K562 (cell line): ENCODE data around the gene PGF. TPM values are rescaled to one million over a fixed set of nuclear protein-coding genes. Genes with fewer than 3 reads are reported as not detected.

Experiments used
- ATAC-seq: fragments of 200-7000 bp; cut with Tn5 transposase; 3 replicates; pipeline ENCODE4 v1.9.1; 2020; ENCODE audit warnings: moderate library complexity
- BruUV-seq: library from RNA; stranded (reverse); fragments of 400-500 nt; replicated peaks from 2 replicates; lab custom pipeline; 2021; lab: Mats Ljungman, UMichigan
- CTCF ChIA-PET: fragments of 300-600 bp; formaldehyde crosslinking; extraction: SDS; loops from one replicate; lab custom pipeline; 2021; ENCODE audit warnings: low intra/inter-chr PET ratio; lab: Yijun Ruan, JAX
- POLR2A ChIA-PET: fragments of 300-600, 350-650 bp; sonication (Branson Sonifier 250); formaldehyde crosslinking; extraction: SDS; loops from one replicate; lab custom pipeline; 2021; ENCODE audit warnings: antibody characterized with exemption, inconsistent platforms; lab: Yijun Ruan, JAX
- DNase-seq, 4 experiments: peaks; one replicate each; pipeline versions ENCODE4 v3.0.0 to v3.0.0-alpha.2; 2011 to 2018; ENCODE audit warnings: low spot score in 3 of 4, mixed read lengths in 3 of 4; ENCODE audit errors: extremely low read depth in 1 of 4
- FAIRE-seq: peaks from 2 replicates; lab custom pipeline; 2011; peaks lifted over from hg19 to GRCh38; lab: Jason Lieb, UNC
- H2AFZ ChIP-seq: 2 replicates; pipeline ENCODE4 v1.6.0; 2011; ENCODE audit warnings: low read depth, low read length, control low read depth, inconsistent platforms
- H3K27ac ChIP-seq: fragments of 200-600 bp; 3 replicates; pipeline ENCODE4 v1.8.0; 2011; ENCODE audit warnings: low read depth, mild to moderate bottlenecking, control low read depth, inconsistent platforms, low read length, moderate library complexity, mixed read lengths; ENCODE audit errors: extremely low read depth
- H3K27me3 ChIP-seq, 2 experiments: fragments of 300-600 bp in 1 of 2; 2 replicates in 1 of 2; 3 replicates in 1 of 2; pipeline versions ENCODE4 v1.6.0 to v1.8.0; 2011; ENCODE audit warnings: inconsistent platforms in 2 of 2, low read length in 2 of 2, mild to moderate bottlenecking in 1 of 2, mixed read lengths in 1 of 2, moderate library complexity in 1 of 2; ENCODE audit not compliant: control insufficient read depth in 2 of 2, insufficient read depth in 2 of 2
- H3K36me3 ChIP-seq: fragments of 300-600 bp; 3 replicates; pipeline ENCODE4 v1.8.0; 2011; ENCODE audit warnings: mild to moderate bottlenecking, low read length, inconsistent platforms; ENCODE audit not compliant: control insufficient read depth, insufficient read depth
- H3K4me1 ChIP-seq, 2 experiments: fragments of 200-600 bp in 1 of 2; replicated peaks in 1 of 2; 2 replicates in 1 of 2; 3 replicates in 1 of 2; pipeline versions ENCODE4 v1.5.1 to v1.8.0; 2011; ENCODE audit warnings: inconsistent platforms in 2 of 2, low read length in 2 of 2, mild to moderate bottlenecking in 1 of 2, mixed read lengths in 1 of 2, moderate library complexity in 1 of 2; ENCODE audit not compliant: control insufficient read depth in 2 of 2, insufficient read depth in 2 of 2
- H3K4me2 ChIP-seq: 2 replicates; pipeline ENCODE4 v1.6.1; 2011; ENCODE audit warnings: low read length, control low read depth, inconsistent platforms, mixed read lengths; ENCODE audit not compliant: insufficient read depth
- H3K4me3 ChIP-seq: fragments of 200-600 bp; sonication (generic), shearing (Covaris generic); 2 replicates; pipeline ENCODE4 v1.5.1; 2016; ENCODE audit warnings: control low read depth, inconsistent platforms
- H3K79me2 ChIP-seq: fragments of 200-600 bp; 3 replicates; pipeline ENCODE4 v1.8.0; 2011; ENCODE audit warnings: low read length, inconsistent platforms; ENCODE audit not compliant: control insufficient read depth, insufficient read depth
- H3K9ac ChIP-seq, 2 experiments: 2 replicates each; pipeline versions ENCODE4 v1.6.0 to v1.6.1; 2011; ENCODE audit warnings: low read depth in 2 of 2, low read length in 2 of 2, control low read depth in 1 of 2, inconsistent platforms in 1 of 2, mild to moderate bottlenecking in 1 of 2, mixed read lengths in 1 of 2; ENCODE audit not compliant: insufficient read depth in 1 of 2
- H3K9me1 ChIP-seq: one replicate; pipeline ENCODE4 v1.6.0; 2011; ENCODE audit warnings: inconsistent platforms, mild to moderate bottlenecking, low read length, moderate library complexity; ENCODE audit not compliant: control insufficient read depth, insufficient read depth
- H3K9me3 ChIP-seq: replicated peaks from 2 replicates; pipeline ENCODE4 v1.5.1; 2011; ENCODE audit warnings: low read depth, low read length, inconsistent platforms; ENCODE audit not compliant: control insufficient read depth, insufficient read depth
- H4K20me1 ChIP-seq: replicated peaks from 2 replicates; pipeline ENCODE4 v1.6.1; 2011; ENCODE audit warnings: low read length, inconsistent platforms, mixed read lengths; ENCODE audit not compliant: control insufficient read depth, insufficient read depth
- NR2F6 ChIP-seq: fragments of 450-650 bp; formaldehyde crosslinking; IDR thresholded peaks from 2 replicates; pipeline ENCODE4 v1.4.0; 2020; ENCODE audit warnings: mild to moderate bottlenecking
- POLR2A ChIP-seq: fragments of 450-650 bp; conservative IDR thresholded peaks from 2 replicates; pipeline ENCODE4 v1.6.1; 2016
- TCF3 ChIP-seq: sonication (generic); formaldehyde crosslinking; IDR thresholded peaks from 2 replicates; pipeline ENCODE4 v1.4.0; 2020; ENCODE audit warnings: mild to moderate bottlenecking, missing genetic modification reagents
- ZFP91 ChIP-seq: sonication (generic); formaldehyde crosslinking; IDR thresholded peaks from 2 replicates; pipeline ENCODE4 v1.8.0; 2022; ENCODE audit warnings: mild to moderate bottlenecking, missing genetic modification reagents
- ZFPM2 ChIP-seq: fragments of 250-450 bp; sonication (Bioruptor Pico); IDR thresholded peaks from 2 replicates; pipeline ENCODE4 v1.5.1; 2022; ENCODE audit warnings: mild to moderate bottlenecking
- ZFX ChIP-seq: sonication (generic); formaldehyde crosslinking; IDR thresholded peaks from 2 replicates; pipeline ENCODE4 v1.8.0; 2022; ENCODE audit warnings: mild to moderate bottlenecking, missing genetic modification reagents, moderate library complexity
- ZNF24 ChIP-seq: fragments of 450-650 bp; IDR thresholded peaks from 2 replicates; pipeline ENCODE4 v1.6.1; 2016
- ZNF431 ChIP-seq: sonication (generic); formaldehyde crosslinking; IDR thresholded peaks from 2 replicates; pipeline ENCODE4 v1.8.0; 2022; ENCODE audit warnings: mild to moderate bottlenecking, missing genetic modification reagents
- ZNF707 ChIP-seq: fragments of 250-450 bp; sonication (Bioruptor Pico); conservative IDR thresholded peaks from 2 replicates; pipeline ENCODE4 v1.8.0; 2022; ENCODE audit warnings: inconsistent platforms, mild to moderate bottlenecking, moderate library complexity
- ZNF785 ChIP-seq: fragments of 250-450 bp; sonication (Bioruptor Pico); IDR thresholded peaks from 2 replicates; pipeline ENCODE4 v1.4.0; 2020; ENCODE audit warnings: mild to moderate bottlenecking
- WGBS: fragments of 100-300 bp; shearing (Covaris generic); methylation state at CpG from one replicate; pipeline ENCODE4 v1.1.6; 2016; ENCODE audit warnings: low coverage, mixed read lengths; ENCODE audit not compliant: insufficient coverage; ENCODE audit errors: missing lambda C conversion rate; 5-methylcytosine and 5-hydroxymethylcytosine counted together
- in situ Hi-C: fragments of 300-500 bp; cut with MboI; formaldehyde crosslinking; loops from 4 replicates; pipeline ENCODE4 v1.15.0; 2018; ENCODE audit warnings: inconsistent platforms, mixed read lengths
- intact Hi-C: fragments of 100-400 bp; cut with micrococcal nuclease; formaldehyde crosslinking; loops from 2 replicates; pipeline ENCODE4 v1.14.2; 2022
- polyA plus RNA-seq, 8 experiments: library from polyadenylated mRNA; depleted of rRNA in 4 of 8; stranded (reverse) in 5 of 8; unstranded in 3 of 8; fragments of >200 nt; fragmentation: Nextera tagmentation in 2 of 8; fragmentation: Illumina TruSeq in 1 of 8; extraction: Ambion mirVana in 2 of 8; extraction: Trizol in 1 of 8; gene quantifications; 2 replicates each; pipeline versions ENCODE4 v1.2.1 to v1.2.3, GENCODE V29; 2011 to 2014; ENCODE audit warnings: inconsistent platforms in 1 of 8, missing spikeins in 1 of 8
- total RNA-seq, 7 experiments: library from RNA; depleted of rRNA in 6 of 7; stranded (reverse); fragments of >200 nt in 6 of 7; fragmentation: Illumina TruSeq in 2 of 7; extraction: Trizol in 2 of 7; gene quantifications; 2 replicates each; pipeline versions ENCODE4 v1.2.1 to v1.2.3, GENCODE V29; 2011 to 2021; ENCODE audit warnings: low replicate concordance in 1 of 7
- TF ChIP-seq, protein P1 (sequence below): sonication (generic); formaldehyde crosslinking; IDR thresholded peaks from 2 replicates; pipeline ENCODE4 v1.8.0; 2022; ENCODE audit warnings: mild to moderate bottlenecking, missing genetic modification reagents

PGF gene
- total and polyA plus RNA-seq, 9 of the 15 experiments (the other 6 are each of a cell fraction or from before 2014, with no cell fraction given): 0.04 to 0.44 (median 0.18) TPM

- TF ChIP-seq ZFP91 (CRISPR knock-in tag) (no peak), POLR2A (no peak), ZNF785 (CRISPR knock-in tag) (no peak), ZNF24 (no peak), ZNF431 (CRISPR knock-in tag) (no peak), ZNF707 (CRISPR knock-in tag) (no peak)
- TF ChIP-seq, protein P1, sequence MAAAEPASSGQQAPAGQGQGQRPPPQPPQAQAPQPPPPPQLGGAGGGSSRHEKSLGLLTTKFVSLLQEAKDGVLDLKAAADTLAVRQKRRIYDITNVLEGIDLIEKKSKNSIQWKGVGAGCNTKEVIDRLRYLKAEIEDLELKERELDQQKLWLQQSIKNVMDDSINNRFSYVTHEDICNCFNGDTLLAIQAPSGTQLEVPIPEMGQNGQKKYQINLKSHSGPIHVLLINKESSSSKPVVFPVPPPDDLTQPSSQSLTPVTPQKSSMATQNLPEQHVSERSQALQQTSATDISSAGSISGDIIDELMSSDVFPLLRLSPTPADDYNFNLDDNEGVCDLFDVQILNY (CRISPR knock-in tag): no peak
These were observed 12.8 kb downstream of the PGF start (continued) for GRCh38 chr14:74942608-74943007.

GRCh38 chr14:74942181-74942580 is 13.2 kb downstream of the PGF start:
- Histone ChIP-seq H3K27me3 (no peaks in the 10 kb centered on the region), H2AFZ (peak overlapping the region; percentile 93)
- no peak for TF ChIP-seq ZFPM2
- no peak for TF ChIP-seq NR2F6
- peak; percentile 76 for TF ChIP-seq ZFX
- TF ChIP-seq TCF3 (CRISPR knock-in tag): no peak
- TF ChIP-seq, all 486 proteins: peak for 1
- no TSS peak for BruUV-seq
- DNase-seq (no peak), FAIRE-seq (no peak), ATAC-seq (no peak)
- H4K20me1 ChIP-seq: no peaks in the 10 kb centered on the region
- in situ Hi-C loops (no loop called here), intact Hi-C loops (loop anchor here (10.0 kb wide), 1 partner anchor 363 kb away; no protein-coding TSS in a partner anchor)
- H3K79me2 ChIP-seq: no peaks in the 10 kb centered on the region
- WGBS: 82% methylated on average over 8 of the region's 12 CpGs
- H3K4me3 ChIP-seq: no peak overlapping the region
- ChIA-PET CTCF (no interaction called here), POLR2A (interaction anchor here (0.6 kb wide), 2 partner anchors 9 to 48 kb away, joined by 3 read pairs; no protein-coding TSS in a partner anchor)
- H3K36me3 ChIP-seq: no peaks in the 10 kb centered on the region
- H3K4me1 ChIP-seq: peaks cover 16 to 42% of the 10 kb centered on the region in 2 experiments; a peak in 4 of 5 replicates
- H3K27ac ChIP-seq: peak overlapping the region; percentile 28; the same call in 2 of the 3 replicates
- H3K9me3 ChIP-seq: no peaks in the 10 kb centered on the region; the same call in 1 of the 2 replicates
- peaks cover 2% of the 10 kb centered on the region for H3K9me1 ChIP-seq
- H3K9ac ChIP-seq: peak overlapping the region; percentile 38 to 83; a peak in 3 of 4 replicates
- H3K4me2 ChIP-seq: peak overlapping the region; percentile 64; the same call in 1 of the 2 replicates
